PFSK-1 (cell line): ENCODE measurements around the gene JSRP1.

Experiments used
- POLR2AphosphoS5 ChIP-seq: IDR thresholded peaks from 2 replicates; pipeline ENCODE4 v1.6.1; 2012; ENCODE audit warnings: low read depth, mild to moderate bottlenecking, control low read depth, low read length, moderate library complexity
- TAF1 ChIP-seq: IDR thresholded peaks from 2 replicates; pipeline ENCODE4 v1.6.1; 2012; ENCODE audit warnings: low read length, control low read depth, borderline replicate concordance; ENCODE audit not compliant: insufficient read depth

DNA sequence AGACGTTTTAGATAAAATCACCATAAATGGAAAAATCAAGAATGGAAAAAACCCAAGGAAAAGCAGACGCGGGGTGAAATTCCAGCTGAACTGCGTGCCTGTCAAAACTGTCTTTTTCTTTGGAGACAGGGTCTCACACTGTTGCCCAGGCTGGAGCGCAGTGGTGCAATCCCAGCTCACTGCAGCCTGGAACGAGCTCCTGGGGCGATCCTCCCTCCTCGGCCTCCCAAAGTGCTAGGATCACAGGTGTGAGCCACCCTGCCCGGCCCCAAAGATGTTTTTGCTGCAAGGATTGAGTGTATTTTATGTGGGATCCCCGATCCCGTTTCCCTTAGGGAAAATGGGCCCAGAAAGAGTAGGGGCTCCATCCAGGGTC lies 26.6 kb upstream of the JSRP1 start:
- no peak for TF ChIP-seq POLR2AphosphoS5
- no peak for TF ChIP-seq TAF1
